ENCODE data around the gene COQ10B. TPM values are rescaled to one million over a fixed set of nuclear protein-coding genes. Genes with fewer than 3 reads are reported as not detected.

The COQ10B gene
- total and polyA plus RNA-seq, 2 donors (not counting 3 experiments of a cell fraction or from before 2014, with no cell fraction given) = 2.4 to 15.1 TPM

GRCh38 chr2:197515739-197516392 is 62.5 kb downstream of the COQ10B start, which contains the start of gene MOB4:
MOB4 (plus strand) TSS chr2:197516066; CDS start chr2:197516087, 21 bp downstream.
- Histone ChIP-seq H3K79me2 (ENCODE audit: control insufficient read depth, insufficient read depth, low read length) (peaks cover 50% of the 10 kb centered on the region), H3K27ac (ENCODE audit: insufficient read depth, low read depth, low read length) (peak within 1 kb of the TSS; percentile 78), H3K9me3 (replicated peaks; ENCODE audit: control insufficient read depth, insufficient read depth, low read length) (no peaks in the 10 kb centered on the region), H4K20me1 (replicated peaks; ENCODE audit: control insufficient read depth, extremely low read depth, insufficient read depth, low read length) (peaks cover 8% of the 10 kb centered on the region), H3K36me3 (ENCODE audit: control insufficient read depth in 2 of 2, extremely low read depth in 1 of 2, insufficient read depth in 2 of 2, low read length in 2 of 2) (no peaks in the 10 kb centered on the region), H2AFZ (ENCODE audit: low read depth, low read length) (peak within 1 kb of the TSS; percentile 93), H3K4me2 (ENCODE audit: insufficient read depth, low read length) (peak within 1 kb of the TSS; percentile 94), H3K9me1 (replicated peaks; ENCODE audit: control insufficient read depth, extremely low read depth, insufficient read depth, low read length) (no peaks in the 10 kb centered on the region), H3K4me1 (ENCODE audit: control insufficient read depth, extremely low read depth, insufficient read depth, low read length) (peaks cover 17% of the 10 kb centered on the region), H3K4me3 (replicated peaks in 1 of 3; ENCODE audit: insufficient read depth in 1 of 3, low read depth in 1 of 3, low read length in 3 of 3) (peak within 1 kb of the TSS; percentile 38 to 81 (median 71)), H3K9ac (replicated peaks; ENCODE audit: extremely low read depth, insufficient read depth, low read length) (peak within 1 kb of the TSS; percentile 76), H3K27me3 (ENCODE audit: control insufficient read depth in 2 of 2, insufficient read depth in 2 of 2, low read length in 2 of 2) (no peaks in the 10 kb centered on the region)
- ChIA-PET CTCF (interaction anchor here (0.8 to 2.2 kb wide), 6 partner anchors 8 to 190 kb away, joined by 3 to 10 read pairs (median 4); partner anchors contain the start of genes HSPD1, HSPE1 and MARS2), POLR2A (interaction anchor here (0.7 to 1.7 kb wide), 4 partner anchors 9 to 63 kb away, joined by 3 to 13 read pairs (median 4); partner anchors contain the start of genes COQ10B, HSPD1 and HSPE1)
- TF ChIP-seq MYC (IDR thresholded peaks at IDR 0.05; ENCODE audit: low read depth, low read length) = peak; percentile 8
- peak; percentile 7 for TF ChIP-seq FOS (IDR thresholded peaks at IDR 0.05; ENCODE audit: borderline replicate concordance, insufficient read depth, low read length)
- peak; percentile 73 for TF ChIP-seq MAX (IDR thresholded peaks at IDR 0.05; ENCODE audit: insufficient read depth, insufficient read length)
- no peak for TF ChIP-seq GATA2 (IDR thresholded peaks at IDR 0.05; ENCODE audit: insufficient read depth, insufficient read length, low read depth, low read length)
- TF ChIP-seq JUN (IDR thresholded peaks at IDR 0.05; ENCODE audit: borderline replicate concordance, insufficient read depth, insufficient read length, low read depth) = no peak
- TF ChIP-seq POLR2A (IDR thresholded peaks at IDR 0.05; ENCODE audit: low read depth, low read length) = peak; percentile 94
- TF ChIP-seq POLR2AphosphoS5 (IDR thresholded peaks at IDR 0.05; ENCODE audit: insufficient read depth, low read depth, low read length) = peak; percentile 94
- peak; percentile 97 for DNase-seq (ENCODE audit: low read depth, low spot score)
- BruUV-seq (replicated peaks) = no TSS peak
- dilution Hi-C loops (cut with MboI; ENCODE audit: extremely low pct_ligation_motif_present, low sequenced_read_pairs) (no loop called here), intact Hi-C loops (cut with micrococcal nuclease) (loop anchor here (1.0 to 2.0 kb wide), 4 partner anchors 16 to 189 kb away; partner anchors contain the start of genes COQ10B, HSPE1 and MARS2)
- FAIRE-seq = peak; percentile 73

Measured in endothelial cell of umbilical vein (primary cell).